ENCODE measurements around the gene RBMS1. TPM values are rescaled to one million over a fixed set of nuclear protein-coding genes. Genes with fewer than 3 reads are reported as not detected.
A peak's percentile ranks its signal among the peaks of the same experiment; 100 is the strongest.

Gene RBMS1
- total and polyA plus RNA-seq, 7 donors: 8.4 to 43.2 (median 24.1) TPM

GRCh38 chr2:160289831-160290230 is 203.8 kb downstream of the RBMS1 start:
- H3K9me3 ChIP-seq: no peaks in the 10 kb centered on the region
- ATAC-seq (no peak), DNase-seq (no peak)
- H3K4me1 ChIP-seq: peaks cover 71% of the 10 kb centered on the region
- intact Hi-C loops (cut with DNase I): no loop called here
- H3K27me3 ChIP-seq (ENCODE audit: insufficient read depth in 3 of 3, low read length in 2 of 3): no peaks in the 10 kb centered on the region
- peaks cover 0 to 32% of the 10 kb centered on the region in 2 donors for H3K36me3 ChIP-seq (ENCODE audit: insufficient read depth in 1 of 2, low read depth in 1 of 2)
- no peak for TF ChIP-seq CTCF (IDR thresholded peaks at IDR 0.05)
- 71 to 88% (median 71%) methylated on average over 3 of the region's 3 CpGs for WGBS, 3 donors
- H3K4me3 ChIP-seq: no peak overlapping the region
- H3K27ac ChIP-seq: no peak overlapping the region

GRCh38 chr2:160289126-160289525 is 204.5 kb downstream of the RBMS1 start:
- Histone ChIP-seq H3K27ac (no peak overlapping the region), H3K4me3 (no peak overlapping the region), H3K27me3 (ENCODE audit: insufficient read depth in 3 of 3, low read length in 2 of 3) (no peaks in the 10 kb centered on the region), H3K9me3 (no peaks in the 10 kb centered on the region), H3K4me1 (peaks cover 64% of the 10 kb centered on the region), H3K36me3 (ENCODE audit: insufficient read depth in 1 of 2, low read depth in 1 of 2) (peaks cover 3 to 39% of the 10 kb centered on the region in 2 donors)
- intact Hi-C loops (cut with DNase I): no loop called here
- ATAC-seq (no peak), DNase-seq (no peak)
- WGBS, 3 donors: 58 to 84% (median 69%) methylated on average over 1 of the region's 1 CpG
- no peak for TF ChIP-seq CTCF (IDR thresholded peaks at IDR 0.05)

GRCh38 chr2:160288324-160288723 is 205.3 kb downstream of the RBMS1 start:
- Histone ChIP-seq H3K4me3 (no peak overlapping the region), H3K27me3 (ENCODE audit: insufficient read depth in 3 of 3, low read length in 2 of 3) (no peaks in the 10 kb centered on the region), H3K36me3 (ENCODE audit: insufficient read depth in 1 of 2, low read depth in 1 of 2) (peaks cover 7 to 47% of the 10 kb centered on the region in 2 donors), H3K27ac (peak overlapping the region; percentile 12), H3K9me3 (no peaks in the 10 kb centered on the region), H3K4me1 (peaks cover 58% of the 10 kb centered on the region)
- intact Hi-C loops (cut with DNase I): no loop called here
- ATAC-seq (peak in 2 of 4 donors; percentile 15 to 28), DNase-seq (no peak)
- WGBS, 3 donors: 34 to 58% (median 43%) methylated on average over 2 of the region's 2 CpGs
- TF ChIP-seq CTCF (IDR thresholded peaks at IDR 0.05): no peak

GRCh38 chr2:160287476-160287875 is 206.1 kb downstream of the RBMS1 start:
- intact Hi-C loops (cut with DNase I): no loop called here
- no peaks in the 10 kb centered on the region for H3K27me3 ChIP-seq (ENCODE audit: insufficient read depth in 3 of 3, low read length in 2 of 3)
- ATAC-seq: peak; percentile 37 to 83 (median 73)
- peak overlapping the region; percentile 51 for H3K27ac ChIP-seq
- H3K4me1 ChIP-seq: peaks cover 50% of the 10 kb centered on the region
- H3K9me3 ChIP-seq: no peaks in the 10 kb centered on the region
- WGBS, 3 donors: 33 to 59% (median 34%) methylated on average over 3 of the region's 3 CpGs
- H3K4me3 ChIP-seq: no peak overlapping the region
- DNase-seq: no peak
- TF ChIP-seq CTCF (IDR thresholded peaks at IDR 0.05): no peak
- H3K36me3 ChIP-seq (ENCODE audit: insufficient read depth in 1 of 2, low read depth in 1 of 2): peaks cover 7 to 55% of the 10 kb centered on the region in 2 donors

GRCh38 chr2:160286551-160286950 is 207.1 kb downstream of the RBMS1 start:
- intact Hi-C loops (cut with DNase I): no loop called here
- Histone ChIP-seq H3K4me1 (peaks cover 40% of the 10 kb centered on the region), H3K27me3 (ENCODE audit: insufficient read depth in 3 of 3, low read length in 2 of 3) (no peaks in the 10 kb centered on the region), H3K36me3 (ENCODE audit: insufficient read depth in 1 of 2, low read depth in 1 of 2) (peaks cover 9 to 65% of the 10 kb centered on the region in 2 donors), H3K27ac (no peak overlapping the region), H3K9me3 (no peaks in the 10 kb centered on the region), H3K4me3 (no peak overlapping the region)
- DNase-seq: no peak
- no peak for TF ChIP-seq CTCF (IDR thresholded peaks at IDR 0.05)
- WGBS, 3 donors: 80 to 87% (median 81%) methylated on average over 5 of the region's 5 CpGs
- ATAC-seq: no peak
